ENCODE results near the gene EPB41.
"Not testable (repeated sequence)": the region's sequence is repeated elsewhere in the genome, so short reads cannot be mapped to it uniquely, and the experiment has no call there.

EPB41 gene

DNA sequence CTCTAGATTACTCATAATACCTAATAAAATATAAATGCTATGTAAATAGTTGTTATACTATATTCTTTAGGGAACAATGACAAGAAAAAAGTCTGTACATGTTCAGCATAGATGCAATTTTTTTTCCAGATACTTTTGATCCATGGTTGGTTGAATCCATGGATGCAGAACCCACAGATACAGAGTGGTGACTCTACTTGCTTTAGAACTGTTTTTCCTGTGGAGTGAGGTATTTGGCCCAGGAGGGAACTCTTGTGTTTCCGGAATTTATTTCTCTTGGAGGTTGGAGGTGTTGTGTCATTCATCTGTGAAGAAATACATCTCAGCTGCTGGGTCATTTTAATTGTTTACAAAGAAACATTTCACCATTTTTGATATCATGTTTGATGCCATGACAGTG lies 180.6 kb downstream of the EPB41 start:
- DNase-seq (ENCODE audit: low read depth in 4 of 4, low spot score in 1 of 4), result no peak

DNA sequence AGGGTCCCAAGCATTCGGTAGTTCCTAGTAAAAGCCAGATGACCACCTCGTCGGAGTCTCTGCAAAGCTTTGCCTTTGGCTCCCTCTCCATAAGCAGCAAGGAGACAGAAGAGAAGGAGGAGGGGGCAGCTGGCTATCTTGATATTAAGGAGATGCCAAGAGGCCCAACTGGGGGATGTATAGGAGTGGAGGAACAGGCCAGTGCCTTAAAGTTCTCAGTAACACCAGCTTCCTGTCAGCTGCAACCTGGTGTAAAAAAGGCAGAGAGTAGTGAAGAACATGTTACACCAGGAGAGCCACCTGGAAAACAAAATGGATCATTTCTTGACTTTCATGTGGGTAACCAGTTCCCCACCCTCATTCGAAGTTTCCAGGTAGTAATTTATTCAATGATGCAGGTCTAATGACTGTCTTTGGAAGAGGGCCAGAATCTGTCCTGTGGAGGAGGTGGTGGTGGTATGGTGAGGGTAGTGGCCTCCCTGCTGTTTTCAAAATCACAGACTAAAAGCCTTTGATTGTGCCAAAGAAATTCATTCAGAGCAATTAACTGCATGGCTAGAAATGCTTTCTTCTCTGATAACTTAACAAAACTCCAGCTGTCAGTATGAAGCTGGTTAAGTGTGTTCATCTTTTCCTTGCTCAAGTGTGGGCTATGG lies 182.0 kb downstream of the EPB41 start:
- no peak for DNase-seq (ENCODE audit: low read depth in 4 of 4, low spot score in 1 of 4)

DNA sequence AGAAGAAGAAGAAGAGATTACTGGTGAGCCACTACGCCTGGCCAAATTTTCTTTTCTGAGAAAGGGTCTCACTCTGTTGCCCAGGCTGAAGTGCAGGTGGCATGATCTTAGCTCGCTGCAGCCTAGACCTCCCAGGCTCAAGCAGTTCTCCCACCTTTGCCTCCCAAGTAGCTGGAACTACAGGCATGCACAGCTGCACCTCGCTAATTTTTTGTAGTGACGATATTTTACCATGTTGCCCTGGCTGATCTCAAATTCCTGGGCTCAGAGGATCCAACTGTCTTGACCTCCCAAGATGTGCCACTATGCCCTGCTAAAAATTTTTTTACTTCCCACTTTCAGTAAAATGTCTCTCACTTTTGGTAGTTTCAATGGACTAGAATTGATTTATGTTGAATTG lies 184.9 kb downstream of the EPB41 start:
- no peak for DNase-seq (ENCODE audit: low read depth in 4 of 4, low spot score in 1 of 4)

DNA sequence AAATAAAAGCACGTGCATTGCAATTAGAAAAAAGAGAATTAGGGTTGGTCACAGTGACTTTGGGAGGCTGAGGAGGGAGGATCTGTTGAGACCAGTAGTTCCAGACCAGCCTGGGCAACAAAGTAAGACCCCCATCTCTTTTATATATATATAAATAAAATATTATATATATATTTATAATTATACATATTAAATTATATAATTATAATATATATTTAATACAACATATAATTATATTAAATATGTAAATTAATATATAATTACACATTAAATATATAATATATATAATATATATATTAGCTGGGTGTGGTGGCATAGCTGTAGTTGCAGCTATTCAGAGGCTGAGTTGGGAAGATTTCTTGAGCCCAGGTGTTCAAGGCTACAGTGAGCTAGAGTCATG lies 186.1 kb downstream of the EPB41 start:
- no peak for DNase-seq (ENCODE audit: low read depth in 4 of 4, low spot score in 1 of 4)

DNA sequence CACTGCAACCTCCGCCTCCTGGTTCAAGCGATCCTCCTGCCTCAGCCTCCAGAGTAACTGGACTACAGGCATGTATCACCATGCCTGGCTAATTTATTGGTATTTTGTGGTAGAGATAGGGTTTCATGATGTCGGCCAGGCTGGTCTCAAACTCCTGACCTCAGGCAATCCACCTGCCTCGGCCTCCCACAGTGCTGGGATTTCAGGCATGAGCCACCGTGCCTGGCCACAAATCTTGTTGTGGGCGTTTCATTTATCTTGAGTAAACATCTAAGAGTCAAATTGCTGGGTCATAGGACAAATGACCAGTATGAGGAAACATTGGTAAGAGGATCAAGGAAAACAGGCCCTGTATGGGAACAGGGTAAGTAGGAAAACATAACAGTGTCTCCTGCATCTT lies 191.5 kb downstream of the EPB41 start:
- no peak for DNase-seq (ENCODE audit: low read depth in 4 of 4, low spot score in 1 of 4)

DNA sequence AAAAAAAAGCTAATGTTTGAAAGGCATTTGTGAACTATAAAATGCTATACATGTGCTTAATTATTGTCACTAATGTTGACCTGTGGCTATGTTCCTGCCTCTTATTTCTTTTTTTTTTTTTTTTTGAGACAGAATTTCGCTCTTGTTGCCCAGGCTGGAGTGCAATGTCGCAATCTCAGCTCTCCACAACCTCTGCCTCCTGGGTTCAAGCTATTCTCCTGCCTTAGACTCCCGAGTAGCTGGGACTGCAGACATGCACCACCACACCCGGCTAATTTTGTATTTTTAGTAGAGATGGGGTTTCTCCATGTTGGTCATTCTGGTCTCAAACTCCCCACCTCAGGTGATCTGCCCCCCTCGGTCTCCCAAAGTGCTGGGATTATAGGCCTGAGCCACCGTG lies 193.7 kb downstream of the EPB41 start:
- not testable (repeated sequence) for DNase-seq (ENCODE audit: low read depth in 4 of 4, low spot score in 1 of 4)

DNA sequence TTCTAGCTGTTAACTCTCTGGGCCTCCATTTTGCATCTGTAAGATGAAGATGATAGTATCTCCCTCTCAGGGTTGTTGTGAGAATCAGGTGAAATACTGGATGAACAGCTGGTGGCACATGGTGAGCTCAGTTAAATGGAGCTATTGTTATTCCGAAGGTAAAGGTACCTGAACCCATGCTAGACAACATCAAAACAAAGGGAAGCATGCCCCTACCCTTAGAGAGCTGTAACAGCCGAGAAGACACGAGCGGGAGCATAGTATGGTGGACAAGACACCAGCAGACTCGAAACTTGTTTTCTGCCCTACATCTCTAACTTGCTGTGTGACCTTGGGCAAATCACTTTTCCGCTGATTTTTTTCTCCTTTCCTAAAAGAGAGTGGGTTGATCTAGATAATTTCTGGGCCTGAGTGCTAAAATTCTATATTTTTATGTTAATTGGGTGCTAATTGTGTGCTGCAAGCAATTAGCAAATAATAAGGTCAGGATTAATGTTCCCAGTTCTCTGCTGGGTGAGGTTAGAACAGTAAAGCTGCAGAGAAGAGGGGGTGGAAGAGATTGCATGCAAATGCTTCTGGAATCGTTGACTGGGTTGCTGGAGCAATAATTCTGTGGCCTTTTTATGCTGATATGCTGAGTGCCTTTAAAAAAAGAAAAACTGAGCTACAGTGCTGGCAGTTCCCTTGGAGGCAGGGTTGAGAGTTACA lies 198.5 kb downstream of the EPB41 start:
- DNase-seq (ENCODE audit: low read depth in 4 of 4, low spot score in 1 of 4), result no peak

DNA sequence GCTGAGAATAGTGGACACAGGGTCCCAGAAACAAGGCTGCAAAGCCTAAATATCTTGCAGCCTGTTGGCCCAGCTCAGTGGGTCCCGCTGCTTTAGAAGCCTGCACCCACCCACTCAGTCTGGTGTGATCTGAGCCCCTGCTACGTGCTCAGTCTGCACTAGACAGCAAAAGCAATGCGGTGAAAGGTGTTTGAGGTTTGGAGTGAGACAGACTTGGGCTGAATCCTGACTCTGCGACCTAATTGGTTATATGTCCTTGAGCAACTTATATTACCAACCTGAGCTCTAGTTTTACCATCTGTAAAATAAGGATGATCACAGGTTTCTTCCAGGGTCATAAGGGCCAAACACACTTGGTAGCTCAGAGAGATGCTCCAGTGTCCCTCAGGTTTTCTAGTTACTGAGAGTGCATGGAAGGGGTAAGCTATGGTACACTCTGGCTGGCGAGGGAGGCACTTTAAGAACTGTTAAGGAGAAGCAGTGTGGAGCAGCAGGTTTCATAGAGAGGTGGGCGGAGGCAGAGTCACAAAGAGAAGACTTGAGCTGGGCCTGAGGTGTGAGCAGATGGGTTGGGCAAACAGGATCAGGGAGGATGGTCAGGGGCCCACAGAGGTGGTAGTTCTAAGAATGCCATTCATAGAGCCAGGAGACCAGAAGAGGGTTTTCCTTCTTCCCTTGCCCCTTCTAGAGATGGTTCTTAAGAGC lies 199.2 kb downstream of the EPB41 start:
- no peak for DNase-seq (ENCODE audit: low read depth in 4 of 4, low spot score in 1 of 4)

DNA sequence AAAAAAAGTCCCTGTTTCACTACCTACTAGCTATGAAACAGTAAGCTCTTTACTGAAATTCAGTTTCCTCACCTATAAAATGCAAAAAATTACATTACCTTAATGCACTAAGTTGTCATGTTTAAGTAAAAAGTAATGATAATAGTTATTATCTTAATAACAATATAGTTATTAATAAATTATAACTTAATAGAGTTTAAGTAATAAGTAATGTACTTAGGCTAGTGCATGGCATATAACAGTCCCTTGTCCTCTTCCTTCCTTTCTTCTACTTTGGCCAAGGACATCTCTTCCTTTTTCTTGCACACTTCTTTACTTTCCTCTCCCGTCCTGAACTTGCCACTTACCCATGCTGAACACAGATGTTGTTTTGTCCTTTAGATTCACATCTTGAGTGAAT lies 200.3 kb downstream of the EPB41 start:
- DNase-seq (ENCODE audit: low read depth in 4 of 4, low spot score in 1 of 4), result no peak

DNA sequence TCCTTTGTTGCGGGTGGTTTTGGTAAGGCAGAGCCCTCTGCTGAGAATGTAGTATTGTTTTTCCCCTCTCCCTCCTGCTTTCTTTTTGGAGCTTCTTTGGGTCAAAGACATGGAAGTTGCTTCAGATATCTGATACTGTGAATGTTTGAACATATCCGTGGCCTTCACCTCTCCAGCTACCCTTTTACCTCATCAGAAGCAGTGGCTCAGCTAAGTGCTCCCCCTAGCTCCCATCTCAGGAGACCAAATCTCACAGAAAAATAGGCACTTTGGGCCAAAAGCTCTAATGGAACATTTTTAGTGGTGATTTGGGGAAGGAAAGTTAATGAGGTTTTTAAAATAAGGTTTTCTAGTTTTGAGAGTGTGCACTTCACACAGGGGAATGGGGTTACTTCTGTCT lies 203.0 kb downstream of the EPB41 start:
- no peak for DNase-seq (ENCODE audit: low read depth in 4 of 4, low spot score in 1 of 4)

DNA sequence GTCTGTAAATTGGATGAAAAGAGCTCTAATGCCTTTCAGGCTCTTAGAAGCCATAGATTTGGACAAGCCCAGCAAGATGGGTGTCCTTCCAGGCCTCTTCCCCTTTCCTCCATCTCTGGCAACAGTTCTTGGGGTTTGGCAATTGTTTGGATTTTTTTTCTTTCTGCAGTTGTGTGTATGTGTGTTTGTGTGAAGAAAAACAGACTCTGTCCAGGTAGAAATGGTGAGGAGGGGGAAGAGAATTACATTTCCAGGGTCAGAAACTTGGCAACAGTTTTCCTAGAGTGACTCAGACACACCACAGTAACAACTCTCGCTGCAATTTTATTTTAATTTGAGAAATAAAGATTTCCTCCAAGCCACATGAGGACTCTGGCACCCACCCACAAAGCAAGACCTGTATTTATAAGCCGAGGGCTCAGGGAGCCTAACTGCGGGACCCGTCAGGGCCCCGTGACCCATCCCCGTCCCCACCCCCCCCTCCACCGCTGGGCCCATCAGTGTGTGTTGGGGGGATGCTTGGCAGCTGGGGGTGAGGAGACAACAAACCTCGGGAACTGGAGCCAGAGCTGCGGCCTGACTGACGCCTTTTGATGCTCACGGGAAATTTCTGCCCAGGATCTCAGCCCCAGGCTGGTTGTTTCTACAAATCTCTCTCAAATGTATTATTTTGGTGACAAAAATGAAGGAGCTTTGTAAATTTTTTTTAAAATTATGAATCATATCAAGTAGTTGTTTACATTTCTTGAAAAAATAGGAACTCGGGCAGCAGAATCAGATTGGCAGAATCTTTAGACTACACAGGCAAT lies 205.0 kb downstream of the EPB41 start:
- no peak for DNase-seq (ENCODE audit: low read depth in 4 of 4, low spot score in 1 of 4)

DNA sequence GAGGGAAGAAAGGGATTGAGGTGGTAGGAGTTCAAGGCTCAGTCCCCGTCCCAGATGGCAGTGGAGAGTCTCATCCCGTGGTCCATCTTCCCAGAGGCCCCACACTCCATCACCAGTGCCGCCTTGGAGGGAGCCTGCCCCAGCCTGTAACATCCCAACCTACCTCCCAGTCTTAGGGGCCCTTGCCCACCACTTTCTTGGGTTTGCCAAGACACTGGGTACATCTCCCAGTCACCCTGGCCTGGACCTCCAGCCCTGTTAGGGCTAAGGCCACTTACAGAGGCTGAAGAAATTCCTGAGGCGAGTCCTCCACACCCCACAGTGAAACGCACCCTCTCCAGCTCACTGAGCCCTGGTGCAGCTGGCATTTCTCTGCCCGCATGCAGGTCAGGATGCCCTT lies 206.0 kb downstream of the EPB41 start:
- no peak for DNase-seq (ENCODE audit: low read depth in 4 of 4, low spot score in 1 of 4)

DNA sequence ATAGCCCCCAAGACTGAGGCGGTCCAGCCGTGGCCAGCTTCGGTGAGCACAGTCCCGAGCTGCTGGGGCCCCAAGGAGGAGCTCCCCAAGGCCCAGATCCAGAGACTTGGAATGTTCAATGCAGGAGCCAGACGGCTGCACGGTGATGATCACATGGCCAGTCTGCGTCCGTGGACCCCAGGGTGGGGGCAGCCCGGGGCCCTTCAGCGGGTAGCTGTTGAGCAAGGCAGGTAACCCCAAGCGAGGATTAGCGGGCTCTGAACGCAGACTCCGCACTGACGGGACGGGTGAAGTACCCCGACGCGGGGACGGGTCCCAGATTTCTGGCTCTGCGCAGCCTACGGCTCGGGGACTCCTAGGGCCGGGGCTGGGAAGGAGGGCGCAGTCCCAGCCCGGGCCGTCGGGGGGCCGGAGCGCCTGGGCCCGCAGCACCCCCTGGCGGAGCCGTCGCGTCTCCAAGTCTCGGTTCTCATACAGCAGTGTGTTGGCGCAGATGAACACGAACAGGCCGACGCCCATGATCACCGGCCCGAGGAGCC lies 206.6 kb downstream of the EPB41 start:
- peak in 3 of 4 experiments; percentile 41 to 58 (median 42) for DNase-seq (ENCODE audit: low read depth in 4 of 4, low spot score in 1 of 4)

DNA sequence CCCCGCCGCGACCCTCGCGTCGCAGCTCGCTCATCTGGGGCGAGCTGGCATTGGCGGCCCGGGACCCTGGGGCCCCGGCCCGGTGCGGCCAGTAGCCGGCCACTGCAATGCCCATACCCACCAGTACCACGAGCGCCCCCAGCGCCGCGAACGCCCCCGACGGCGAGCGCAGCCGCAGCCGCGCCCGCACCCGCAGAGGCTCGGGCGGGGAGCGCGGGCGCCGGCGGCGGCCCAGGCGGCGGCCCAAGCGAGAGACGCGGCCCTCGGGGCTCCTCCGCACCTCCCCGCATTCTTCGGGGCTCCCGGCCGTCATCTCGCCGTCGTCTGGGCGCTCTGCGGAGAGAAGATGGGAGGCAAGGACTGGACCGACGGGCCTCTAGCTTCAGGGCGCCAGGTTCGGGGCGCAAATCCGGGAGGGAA lies 207.2 kb downstream of the EPB41 start:
- no peak for DNase-seq (ENCODE audit: low read depth in 4 of 4, low spot score in 1 of 4)

DNA sequence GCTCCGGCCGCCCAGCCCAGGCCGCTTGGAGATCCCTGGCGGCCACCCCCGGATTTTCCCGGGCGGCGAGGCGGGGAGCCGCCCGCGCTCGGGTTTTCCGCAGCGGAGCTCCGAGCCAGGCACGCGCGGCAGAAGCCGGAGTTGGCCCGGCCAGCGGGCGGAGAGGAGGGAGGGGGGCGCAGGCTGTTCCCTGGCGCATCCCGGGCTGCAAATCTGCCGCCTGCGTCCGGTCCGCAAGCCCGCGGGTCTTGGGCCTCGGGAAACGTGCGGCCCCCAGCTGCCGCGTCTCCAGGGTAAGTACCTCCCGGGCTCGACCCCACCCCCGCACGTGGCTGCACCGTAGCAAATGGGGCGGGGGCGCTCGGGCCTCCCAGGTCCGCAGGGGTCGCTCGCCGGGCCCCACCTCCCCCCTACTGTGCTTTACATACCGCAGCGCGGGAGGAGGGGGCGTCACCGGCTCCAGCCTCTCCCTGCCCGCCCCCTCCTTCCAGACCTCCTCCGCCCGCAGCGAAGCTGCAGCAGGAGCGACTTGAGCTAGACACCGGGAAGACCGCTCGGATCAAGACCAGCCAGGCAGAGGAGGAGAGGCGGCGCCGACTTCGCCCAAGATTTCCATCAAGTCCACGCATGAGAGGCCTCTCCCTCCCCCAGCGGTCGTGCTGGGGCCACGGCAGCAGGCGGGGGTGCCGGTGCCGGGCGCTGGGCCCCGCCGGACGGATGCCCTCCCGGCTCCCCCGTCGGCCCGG lies 207.7 kb downstream of the EPB41 start:
- DNase-seq (ENCODE audit: low read depth in 4 of 4, low spot score in 1 of 4), result peak in 1 of 4 experiments; percentile 15

DNA sequence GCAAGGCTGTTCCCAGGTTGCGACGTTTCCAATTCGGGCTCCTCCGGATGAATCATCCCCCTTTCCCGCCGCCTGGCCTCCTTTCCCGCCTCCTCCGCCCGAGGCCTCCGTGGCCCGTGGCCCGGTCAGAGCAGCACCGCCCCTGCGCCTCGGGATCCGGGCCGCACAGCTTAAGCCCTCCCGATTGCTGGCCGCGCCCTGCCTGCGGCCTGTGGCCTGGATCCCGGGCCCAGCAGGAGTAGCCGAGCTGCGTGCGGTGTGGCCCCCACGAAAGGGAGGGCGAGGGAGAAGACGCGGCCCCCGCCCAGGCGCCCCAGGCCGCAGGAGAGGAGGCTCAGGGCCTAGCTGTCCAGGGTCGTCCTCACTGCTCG lies 208.3 kb downstream of the EPB41 start:
- DNase-seq (ENCODE audit: low read depth in 4 of 4, low spot score in 1 of 4), result no peak

DNA sequence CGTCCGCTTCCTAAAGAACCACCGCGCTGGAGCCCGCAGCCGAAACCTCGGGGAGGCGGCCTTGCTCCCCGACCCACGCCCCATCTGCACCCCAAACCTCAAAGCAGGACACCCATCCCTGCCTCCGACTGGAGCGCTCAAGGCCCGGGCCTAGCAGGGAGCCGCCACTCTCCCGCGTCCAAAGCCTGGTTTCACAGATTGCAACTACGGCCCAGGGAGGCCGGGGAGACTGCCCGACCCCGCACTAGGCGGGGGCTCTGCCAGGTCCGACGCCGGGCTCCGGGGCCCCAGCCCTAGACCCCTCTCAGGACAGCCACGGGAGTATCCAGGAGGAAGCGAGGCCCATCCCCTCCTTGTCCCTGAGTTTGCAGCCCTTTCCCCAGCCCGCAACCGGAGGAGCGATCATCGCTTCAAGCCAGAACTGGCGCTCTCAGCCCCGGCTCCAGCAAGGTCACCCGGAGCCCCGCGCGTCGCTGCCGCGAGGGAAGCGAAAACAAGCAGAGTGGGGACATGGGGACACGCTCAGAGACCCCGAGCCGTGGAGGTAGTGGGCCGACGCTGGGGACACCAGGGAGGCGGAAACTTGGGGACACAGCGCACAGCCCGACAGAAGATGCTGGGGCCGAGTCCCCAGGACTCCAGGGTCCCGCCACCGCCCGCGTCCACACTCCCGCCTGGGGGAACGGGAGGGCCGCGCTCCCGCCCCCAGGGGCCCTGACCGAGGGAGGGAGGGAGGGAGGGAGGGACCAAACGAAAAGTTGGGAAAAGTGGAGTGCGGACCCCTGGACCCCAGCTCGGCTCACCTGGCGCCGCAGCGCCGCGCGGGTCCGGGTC lies 208.9 kb downstream of the EPB41 start:
- peak in 1 of 4 experiments; percentile 19 for DNase-seq (ENCODE audit: low read depth in 4 of 4, low spot score in 1 of 4)

DNA sequence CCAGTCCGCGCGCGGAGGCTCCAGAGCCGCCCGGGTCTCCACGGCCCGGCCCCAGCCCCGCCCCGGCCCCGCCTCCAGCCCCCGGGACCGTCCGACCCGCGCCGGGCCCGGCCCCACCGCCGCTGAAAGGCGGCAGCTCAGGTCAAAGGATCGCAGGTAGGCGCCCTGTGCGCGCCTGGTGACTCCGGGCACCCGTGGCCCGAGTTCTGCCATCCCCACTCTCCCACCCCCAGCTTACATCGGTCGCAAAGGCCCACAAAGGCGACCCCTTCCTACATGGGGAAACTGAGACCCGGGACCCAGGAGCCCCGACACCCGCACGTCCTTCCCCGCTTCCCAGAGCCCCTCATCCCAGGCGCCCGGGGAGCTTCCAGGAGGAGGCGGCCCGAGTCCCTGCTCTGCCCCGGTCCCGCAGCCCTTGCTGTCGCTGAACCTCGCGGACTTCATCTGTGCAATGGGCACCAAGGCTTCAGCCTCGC lies 209.6 kb downstream of the EPB41 start, which contains the start of gene TMEM200B:
TMEM200B (minus strand) TSS at position 17 of the 479 bp plus-strand sequence. CDS start 2,075 bp downstream, outside the sequence.
- no peak for DNase-seq (ENCODE audit: low read depth in 4 of 4, low spot score in 1 of 4)
